Thoracic aorta (tissue), 2 donors: Measurements from ENCODE around the gene KNOP1. TPM values are rescaled to one million over a fixed set of nuclear protein-coding genes. Genes with fewer than 3 reads are reported as not detected.

ENCODE experiments used
- ATAC-seq: fragments of 150-250 bp; one replicate; pipeline ENCODE4 v1.8.0; 2017; ENCODE audit warnings: low read depth; ENCODE audit not compliant: insufficient number of reproducible peaks, low FRiP score
- DNase-seq: peaks from one replicate; pipeline ENCODE4 v3.0.0-alpha.2; 2020; ENCODE audit warnings: low spot score
- H3K27ac ChIP-seq, 2 donors: fragments of 200-600 bp; sonication (generic); 1 replicate in 1 of 2; 2 replicates in 1 of 2; pipeline ENCODE4 v1.5.1; 2016; ENCODE audit warnings: mild to moderate bottlenecking in 2 of 2, moderate library complexity in 2 of 2
- H3K27me3 ChIP-seq: fragments of 200-600 bp; sonication (generic); replicated peaks from 2 replicates; pipeline ENCODE4 v1.6.0; 2016; ENCODE audit warnings: mild to moderate bottlenecking; ENCODE audit not compliant: insufficient read depth
- H3K36me3 ChIP-seq: fragments of 200-600 bp; sonication (generic); one replicate; pipeline ENCODE4 v1.5.1; 2016
- H3K4me1 ChIP-seq, 2 donors: fragments of 200-600 bp; sonication (generic); 1 replicate in 1 of 2; 2 replicates in 1 of 2; pipeline versions ENCODE4 v1.5.1 to v1.6.0; 2016; ENCODE audit warnings: low read depth in 2 of 2, mild to moderate bottlenecking in 1 of 2; ENCODE audit not compliant: control insufficient read depth in 1 of 2
- H3K4me3 ChIP-seq: fragments of 200-600 bp; sonication (generic); 2 replicates; pipeline ENCODE4 v1.5.1; 2016; ENCODE audit warnings: mild to moderate bottlenecking
- H3K9me3 ChIP-seq: fragments of 200-600 bp; sonication (generic); 2 replicates; pipeline ENCODE4 v1.5.1; 2016
- total RNA-seq, 2 donors: library from RNA; depleted of rRNA; stranded (reverse); fragments of >200 nt; gene quantifications; one replicate each; pipeline versions ENCODE4 v1.1.0 to v1.2.3, GENCODE V29; 2016
- TF ChIP-seq, protein P1 (sequence below): fragments of 200-600 bp; sonication (generic); IDR thresholded peaks from one replicate; pipeline ENCODE4 v1.5.1; 2019; ENCODE audit warnings: antibody characterized with exemption

Gene KNOP1
- total RNA-seq, 2 donors from 2014 or later, result 6.5 to 10.6 TPM

DNA sequence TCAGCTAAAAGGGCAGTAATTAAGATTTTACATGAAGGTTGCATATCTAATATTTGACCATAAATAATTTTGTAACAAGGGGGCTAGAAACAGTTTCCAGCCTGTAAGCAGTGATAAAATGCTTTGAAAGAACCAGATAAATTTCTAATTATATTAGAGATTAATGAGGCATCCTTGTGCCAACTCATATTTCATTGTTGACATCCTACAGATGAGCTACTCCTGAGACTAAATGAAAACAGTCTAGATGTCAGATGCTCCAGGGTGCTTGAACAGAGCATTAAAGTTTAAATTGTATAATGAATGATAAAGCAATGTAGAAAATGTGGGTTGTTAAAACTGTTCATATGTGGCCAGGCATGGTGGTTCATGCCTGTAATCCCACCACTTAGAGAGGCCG is 23.3 kb upstream of the KNOP1 start:
- H3K27ac ChIP-seq, result no peak overlapping the region
- no peak overlapping the region for H3K4me3 ChIP-seq
- no peaks in the 10 kb centered on the region for H3K4me1 ChIP-seq
- no peaks in the 10 kb centered on the region for H3K36me3 ChIP-seq
- no peak for ATAC-seq
- TF ChIP-seq, protein P1, sequence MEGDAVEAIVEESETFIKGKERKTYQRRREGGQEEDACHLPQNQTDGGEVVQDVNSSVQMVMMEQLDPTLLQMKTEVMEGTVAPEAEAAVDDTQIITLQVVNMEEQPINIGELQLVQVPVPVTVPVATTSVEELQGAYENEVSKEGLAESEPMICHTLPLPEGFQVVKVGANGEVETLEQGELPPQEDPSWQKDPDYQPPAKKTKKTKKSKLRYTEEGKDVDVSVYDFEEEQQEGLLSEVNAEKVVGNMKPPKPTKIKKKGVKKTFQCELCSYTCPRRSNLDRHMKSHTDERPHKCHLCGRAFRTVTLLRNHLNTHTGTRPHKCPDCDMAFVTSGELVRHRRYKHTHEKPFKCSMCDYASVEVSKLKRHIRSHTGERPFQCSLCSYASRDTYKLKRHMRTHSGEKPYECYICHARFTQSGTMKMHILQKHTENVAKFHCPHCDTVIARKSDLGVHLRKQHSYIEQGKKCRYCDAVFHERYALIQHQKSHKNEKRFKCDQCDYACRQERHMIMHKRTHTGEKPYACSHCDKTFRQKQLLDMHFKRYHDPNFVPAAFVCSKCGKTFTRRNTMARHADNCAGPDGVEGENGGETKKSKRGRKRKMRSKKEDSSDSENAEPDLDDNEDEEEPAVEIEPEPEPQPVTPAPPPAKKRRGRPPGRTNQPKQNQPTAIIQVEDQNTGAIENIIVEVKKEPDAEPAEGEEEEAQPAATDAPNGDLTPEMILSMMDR, result no peak
- DNase-seq, result no peak
- H3K27me3 ChIP-seq, result no peaks in the 10 kb centered on the region
- no peaks in the 10 kb centered on the region for H3K9me3 ChIP-seq

DNA sequence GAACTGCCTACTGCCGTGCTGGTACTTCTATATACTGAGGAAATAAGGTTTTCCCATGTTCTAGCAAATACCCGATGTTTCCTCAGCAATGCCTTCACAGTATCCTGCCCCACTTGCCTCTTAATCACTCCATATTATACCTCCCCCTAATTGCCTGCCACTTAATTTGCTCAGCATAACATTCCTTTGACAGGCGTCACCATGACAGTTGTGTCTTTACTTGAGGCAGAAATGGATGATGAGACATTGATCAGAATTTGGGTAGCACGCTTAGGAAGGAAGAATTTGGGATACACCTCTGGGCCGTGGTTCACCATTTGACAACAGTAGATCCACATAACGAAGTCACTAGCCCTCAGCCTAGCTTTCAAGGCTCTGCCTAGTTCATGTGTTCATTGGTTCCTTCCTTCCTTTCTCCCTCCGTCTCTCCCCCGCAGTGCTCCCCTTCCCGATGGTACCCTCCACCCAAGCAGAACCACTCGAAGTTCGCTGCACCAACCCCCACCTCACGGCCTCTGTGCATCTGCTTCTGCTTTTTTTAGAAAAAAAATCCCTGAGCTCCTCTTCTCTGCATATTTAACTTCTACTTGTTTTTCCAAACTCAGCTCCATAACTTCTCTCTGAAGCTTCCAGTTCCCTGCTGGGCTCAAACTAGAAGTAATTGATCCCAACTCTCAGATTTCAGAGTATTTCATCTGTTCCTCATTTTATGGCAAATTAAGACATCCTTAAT is 19.4 kb upstream of the KNOP1 start:
- ATAC-seq, result no peak
- DNase-seq, result no peak
- no peaks in the 10 kb centered on the region for H3K9me3 ChIP-seq
- no peaks in the 10 kb centered on the region for H3K27me3 ChIP-seq
- H3K4me1 ChIP-seq, result peaks cover 0 to 12% of the 10 kb centered on the region in 2 donors
- no peaks in the 10 kb centered on the region for H3K36me3 ChIP-seq
- TF ChIP-seq, protein P1, result no peak
- no peak overlapping the region for H3K4me3 ChIP-seq
- H3K27ac ChIP-seq, result no peak overlapping the region

DNA sequence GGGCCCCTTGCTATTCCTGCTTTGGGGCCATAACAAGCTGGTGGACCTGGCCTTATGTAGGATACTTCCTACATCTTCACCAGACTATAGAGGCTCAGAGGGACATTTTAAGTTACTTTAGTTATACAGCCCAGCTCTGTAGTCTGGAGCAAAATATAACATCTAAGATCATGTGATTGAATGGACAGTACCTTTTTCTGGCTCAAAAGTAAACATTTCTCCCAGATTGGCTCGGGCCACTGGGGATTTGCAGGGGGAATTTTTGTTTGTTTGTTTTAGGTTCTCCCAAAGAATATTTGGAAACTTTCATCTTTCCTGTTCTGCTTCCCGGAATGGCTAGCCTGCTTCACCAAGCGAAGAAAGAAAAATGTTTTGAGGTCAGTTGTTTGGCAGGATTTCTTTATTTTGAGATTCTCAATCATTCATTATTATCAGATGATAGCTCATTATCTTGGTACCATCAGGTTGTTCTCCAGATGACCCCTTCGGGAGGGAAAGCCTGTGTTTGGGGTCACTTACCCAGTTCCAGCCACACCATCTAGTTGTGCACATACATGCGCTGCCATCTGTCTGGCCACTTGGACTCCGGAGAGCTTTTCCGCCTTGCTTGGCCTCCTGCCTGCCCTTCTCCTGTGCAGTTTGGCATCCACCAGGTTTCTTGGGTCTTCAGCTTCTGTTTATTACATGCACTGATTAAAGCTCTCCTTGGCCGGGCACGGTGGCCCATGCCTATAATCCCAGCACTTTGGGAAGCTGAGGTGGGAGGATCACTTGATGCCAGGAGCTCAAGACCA is 17.2 kb upstream of the KNOP1 start:
- Histone ChIP-seq H3K4me3 (no peak overlapping the region), H3K27me3 (no peaks in the 10 kb centered on the region), H3K4me1 (peaks cover 0 to 12% of the 10 kb centered on the region in 2 donors), H3K36me3 (no peaks in the 10 kb centered on the region), H3K9me3 (no peaks in the 10 kb centered on the region), H3K27ac (no peak overlapping the region)
- TF ChIP-seq, protein P1, result no peak
- ATAC-seq (no peak), DNase-seq (no peak)

DNA sequence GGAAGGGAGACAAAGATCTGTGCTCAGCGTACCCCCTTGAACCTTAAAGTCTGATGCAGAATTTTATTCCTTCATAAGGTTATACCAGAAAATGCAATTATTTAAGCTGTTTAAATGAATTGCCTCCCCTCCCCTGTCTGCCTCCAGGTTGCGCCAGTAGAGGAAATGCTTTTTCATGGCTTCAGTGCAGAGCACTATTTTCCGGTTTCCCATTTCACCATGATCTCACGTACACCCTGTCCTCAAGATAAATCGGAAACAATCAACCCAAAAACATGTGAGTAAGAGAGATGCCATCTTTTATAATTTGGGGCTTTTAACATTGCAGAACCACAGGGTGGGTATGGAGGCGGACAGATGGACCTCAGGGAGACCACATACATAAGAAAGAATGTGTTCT is 15.5 kb upstream of the KNOP1 start:
- ATAC-seq, result no peak
- DNase-seq, result no peak
- H3K4me3 ChIP-seq, result no peak overlapping the region
- TF ChIP-seq, protein P1, result no peak
- H3K9me3 ChIP-seq, result no peaks in the 10 kb centered on the region
- peaks cover 0 to 12% of the 10 kb centered on the region in 2 donors for H3K4me1 ChIP-seq
- no peaks in the 10 kb centered on the region for H3K27me3 ChIP-seq
- H3K36me3 ChIP-seq, result no peaks in the 10 kb centered on the region
- no peak overlapping the region for H3K27ac ChIP-seq

DNA sequence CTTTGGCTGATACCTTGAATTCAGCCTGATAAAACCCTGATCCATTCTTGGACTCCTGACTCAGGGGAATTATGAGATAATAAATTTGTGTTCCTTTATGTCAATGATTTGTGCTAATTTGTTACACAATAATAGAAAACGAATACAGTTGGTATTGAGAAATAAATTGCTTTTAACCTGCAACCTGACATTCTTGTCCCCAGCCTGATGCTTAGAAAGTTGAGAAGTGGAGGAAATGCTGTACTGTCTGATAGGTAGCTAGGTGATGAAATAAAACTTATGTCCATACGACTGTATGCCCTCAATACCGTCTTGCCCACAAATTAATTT is 10.6 kb upstream of the KNOP1 start:
- Histone ChIP-seq H3K4me1 (no peaks in the 10 kb centered on the region), H3K27ac (no peak overlapping the region), H3K9me3 (no peaks in the 10 kb centered on the region), H3K27me3 (no peaks in the 10 kb centered on the region), H3K36me3 (no peaks in the 10 kb centered on the region), H3K4me3 (no peak overlapping the region)
- ATAC-seq (no peak), DNase-seq (no peak)
- TF ChIP-seq, protein P1, result no peak
